Muscle layer of colon (tissue), 2 donors: ENCODE results near the gene TGFBR3.

Source experiments
- H3K27ac ChIP-seq: one replicate; pipeline ENCODE4 v1.7.0; 2013; ENCODE audit warnings: low read depth, mild to moderate bottlenecking, low read length, moderate library complexity
- H3K27me3 ChIP-seq, 2 donors: one replicate each; pipeline ENCODE4 v1.7.0; 2013; ENCODE audit warnings: low read length in 2 of 2, mild to moderate bottlenecking in 2 of 2; ENCODE audit not compliant: insufficient read depth in 2 of 2, control insufficient read depth in 1 of 2
- H3K36me3 ChIP-seq: one replicate; pipeline ENCODE4 v1.7.0; 2013; ENCODE audit warnings: mild to moderate bottlenecking, low read length; ENCODE audit not compliant: insufficient read depth
- H3K4me1 ChIP-seq: one replicate; pipeline ENCODE4 v1.7.0; 2013; ENCODE audit warnings: mild to moderate bottlenecking, low read length; ENCODE audit not compliant: insufficient read depth
- H3K4me3 ChIP-seq, 2 donors: one replicate each; pipeline ENCODE4 v1.7.0; 2013; ENCODE audit warnings: low read length in 2 of 2, low read depth in 1 of 2, mild to moderate bottlenecking in 1 of 2, moderate library complexity in 1 of 2
- H3K9ac ChIP-seq: one replicate; pipeline ENCODE4 v1.7.0; 2013; ENCODE audit warnings: low read length
- H3K9me3 ChIP-seq: one replicate; pipeline ENCODE4 v1.7.0; 2013; ENCODE audit warnings: mild to moderate bottlenecking, low read length
- donor health status: abdominal sarcoma.
- donor health status: Adenocarcinoma of cecum.

Gene TGFBR3

DNA sequence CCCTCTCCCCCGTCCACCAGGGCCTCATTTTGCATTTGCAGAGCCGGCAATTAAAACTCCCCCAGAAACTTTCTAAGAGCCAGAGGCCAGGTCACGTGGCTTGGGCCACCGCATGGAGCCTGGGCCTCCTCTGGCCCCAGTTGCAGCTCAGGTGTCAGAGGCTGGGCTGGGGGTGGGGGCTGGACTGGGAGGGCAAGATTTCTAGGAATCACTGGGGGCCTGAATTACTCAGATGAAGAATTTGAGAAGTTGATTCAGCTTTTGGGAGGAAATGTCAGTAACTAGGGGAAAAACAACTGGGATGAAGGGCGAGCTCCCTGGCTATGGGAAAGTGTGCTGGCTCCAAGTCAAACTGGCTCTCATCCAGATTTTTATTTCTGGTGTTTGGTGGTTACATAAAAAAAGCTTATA is 234.3 kb downstream of the TGFBR3 start:
- Histone ChIP-seq H3K36me3 (no peaks in the 10 kb centered on the region), H3K9ac (no peak overlapping the region), H3K27ac (no peak overlapping the region), H3K4me3 (no peak overlapping the region), H3K4me1 (peaks cover 16% of the 10 kb centered on the region), H3K27me3 (no peaks in the 10 kb centered on the region), H3K9me3 (no peaks in the 10 kb centered on the region)

GRCh38 chr1:91651243-91651642 is 234.7 kb downstream of the TGFBR3 start:
- no peak overlapping the region for H3K27ac ChIP-seq
- H3K27me3 ChIP-seq, result no peaks in the 10 kb centered on the region
- H3K36me3 ChIP-seq, result no peaks in the 10 kb centered on the region
- no peak overlapping the region for H3K9ac ChIP-seq
- H3K4me3 ChIP-seq, result no peak overlapping the region
- H3K4me1 ChIP-seq, result peaks cover 16% of the 10 kb centered on the region
- no peaks in the 10 kb centered on the region for H3K9me3 ChIP-seq

GRCh38 chr1:91650764-91651163 is 235.2 kb downstream of the TGFBR3 start:
- Histone ChIP-seq H3K4me3 (no peak overlapping the region), H3K9ac (no peak overlapping the region), H3K9me3 (no peaks in the 10 kb centered on the region), H3K4me1 (peaks cover 16% of the 10 kb centered on the region), H3K36me3 (no peaks in the 10 kb centered on the region), H3K27me3 (no peaks in the 10 kb centered on the region), H3K27ac (no peak overlapping the region)

DNA sequence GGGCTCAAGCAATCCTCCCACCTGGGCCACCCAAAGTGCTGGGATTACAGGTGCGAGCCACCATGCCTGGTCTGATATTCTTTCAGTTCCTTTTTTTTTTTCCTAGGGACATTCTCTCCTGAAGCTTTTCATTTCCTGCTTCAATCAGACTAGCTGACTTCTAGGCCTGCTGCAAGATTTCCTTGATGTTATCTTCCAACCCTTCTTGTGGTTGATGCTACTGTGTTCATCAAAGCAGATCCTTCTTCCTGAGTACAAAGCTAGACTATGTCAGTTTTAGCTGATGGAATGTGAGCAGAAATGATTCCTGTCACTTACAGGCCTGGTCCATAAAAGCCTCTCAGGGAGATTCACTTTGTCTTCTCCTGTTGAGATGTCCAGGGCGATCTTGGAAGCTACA is 238.9 kb downstream of the TGFBR3 start:
- Histone ChIP-seq H3K27ac (no peak overlapping the region), H3K4me3 (no peak overlapping the region), H3K9me3 (no peaks in the 10 kb centered on the region), H3K4me1 (peaks cover 14% of the 10 kb centered on the region), H3K36me3 (no peaks in the 10 kb centered on the region), H3K27me3 (no peaks in the 10 kb centered on the region), H3K9ac (no peak overlapping the region)

DNA sequence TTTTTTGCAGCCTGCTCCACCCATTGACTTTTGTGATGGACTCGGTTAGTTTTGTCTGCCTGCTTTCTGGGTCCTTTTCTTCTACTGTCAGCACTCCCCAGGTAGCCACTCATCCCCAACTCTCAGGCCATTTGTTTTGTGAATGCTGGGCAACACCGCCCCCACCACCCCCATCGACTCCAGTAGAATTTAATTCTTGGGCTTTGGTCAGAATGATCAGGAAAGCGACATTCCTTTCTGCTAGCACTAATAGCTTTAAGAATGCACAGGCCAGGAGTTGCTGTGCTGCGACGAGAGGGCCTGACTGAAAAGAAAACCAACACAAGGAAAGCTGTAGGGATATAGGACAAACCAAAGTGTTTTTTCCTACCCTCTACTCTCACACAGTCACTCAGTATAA is 240.9 kb downstream of the TGFBR3 start:
- no peaks in the 10 kb centered on the region for H3K4me1 ChIP-seq
- no peaks in the 10 kb centered on the region for H3K36me3 ChIP-seq
- no peaks in the 10 kb centered on the region for H3K9me3 ChIP-seq
- no peak overlapping the region for H3K27ac ChIP-seq
- no peak overlapping the region for H3K4me3 ChIP-seq
- H3K27me3 ChIP-seq, result no peaks in the 10 kb centered on the region
- no peak overlapping the region for H3K9ac ChIP-seq

DNA sequence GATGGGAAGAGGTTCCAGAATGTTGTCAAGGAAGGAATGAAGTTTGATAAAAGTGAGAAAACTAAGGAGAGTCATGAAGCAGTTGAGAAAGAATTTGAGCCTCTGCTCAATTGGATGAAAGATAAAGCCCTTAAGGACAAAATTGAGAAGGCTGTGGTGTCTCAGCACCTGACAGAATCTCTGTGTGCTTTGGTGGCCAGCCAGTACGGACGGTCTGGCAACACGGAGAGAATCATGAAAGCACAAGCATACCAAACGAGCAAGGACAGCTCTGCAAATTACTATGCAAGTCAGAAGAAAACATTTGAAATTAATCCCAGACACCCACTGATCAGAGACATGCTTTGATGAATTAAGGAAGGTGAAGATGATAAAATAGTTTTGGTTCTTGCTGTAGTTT is 242.5 kb downstream of the TGFBR3 start:
- H3K9ac ChIP-seq, result no peak overlapping the region
- no peaks in the 10 kb centered on the region for H3K27me3 ChIP-seq
- no peaks in the 10 kb centered on the region for H3K9me3 ChIP-seq
- H3K36me3 ChIP-seq, result no peaks in the 10 kb centered on the region
- H3K4me3 ChIP-seq, result no peak overlapping the region
- no peaks in the 10 kb centered on the region for H3K4me1 ChIP-seq
- no peak overlapping the region for H3K27ac ChIP-seq

- no peaks in the 10 kb centered on the region for H3K4me1 ChIP-seq
- no peaks in the 10 kb centered on the region for H3K36me3 ChIP-seq
- no peaks in the 10 kb centered on the region for H3K27me3 ChIP-seq
- no peaks in the 10 kb centered on the region for H3K9me3 ChIP-seq
- H3K27ac ChIP-seq, result no peak overlapping the region
- H3K9ac ChIP-seq, result no peak overlapping the region
- no peak overlapping the region for H3K4me3 ChIP-seq
Observed at GRCh38 chr1:91640877-91641526, 244.9 kb downstream of the TGFBR3 start.

- no peak overlapping the region for H3K27ac ChIP-seq
- no peak overlapping the region for H3K9ac ChIP-seq
- H3K9me3 ChIP-seq, result no peaks in the 10 kb centered on the region
- H3K4me1 ChIP-seq, result no peaks in the 10 kb centered on the region
- no peak overlapping the region for H3K4me3 ChIP-seq
- no peaks in the 10 kb centered on the region for H3K27me3 ChIP-seq
- no peaks in the 10 kb centered on the region for H3K36me3 ChIP-seq
Observed at GRCh38 chr1:91637539-91637994, 248.4 kb downstream of the TGFBR3 start.

GRCh38 chr1:91635763-91636162 is 250.2 kb downstream of the TGFBR3 start:
- Histone ChIP-seq H3K4me1 (no peaks in the 10 kb centered on the region), H3K9me3 (no peaks in the 10 kb centered on the region), H3K27ac (no peak overlapping the region), H3K4me3 (no peak overlapping the region), H3K27me3 (no peaks in the 10 kb centered on the region), H3K36me3 (no peaks in the 10 kb centered on the region), H3K9ac (no peak overlapping the region)

GRCh38 chr1:91633438-91633837 is 252.5 kb downstream of the TGFBR3 start:
- Histone ChIP-seq H3K27ac (no peak overlapping the region), H3K4me1 (no peaks in the 10 kb centered on the region), H3K9ac (no peak overlapping the region), H3K27me3 (no peaks in the 10 kb centered on the region), H3K36me3 (no peaks in the 10 kb centered on the region), H3K9me3 (no peaks in the 10 kb centered on the region), H3K4me3 (no peak overlapping the region)

DNA sequence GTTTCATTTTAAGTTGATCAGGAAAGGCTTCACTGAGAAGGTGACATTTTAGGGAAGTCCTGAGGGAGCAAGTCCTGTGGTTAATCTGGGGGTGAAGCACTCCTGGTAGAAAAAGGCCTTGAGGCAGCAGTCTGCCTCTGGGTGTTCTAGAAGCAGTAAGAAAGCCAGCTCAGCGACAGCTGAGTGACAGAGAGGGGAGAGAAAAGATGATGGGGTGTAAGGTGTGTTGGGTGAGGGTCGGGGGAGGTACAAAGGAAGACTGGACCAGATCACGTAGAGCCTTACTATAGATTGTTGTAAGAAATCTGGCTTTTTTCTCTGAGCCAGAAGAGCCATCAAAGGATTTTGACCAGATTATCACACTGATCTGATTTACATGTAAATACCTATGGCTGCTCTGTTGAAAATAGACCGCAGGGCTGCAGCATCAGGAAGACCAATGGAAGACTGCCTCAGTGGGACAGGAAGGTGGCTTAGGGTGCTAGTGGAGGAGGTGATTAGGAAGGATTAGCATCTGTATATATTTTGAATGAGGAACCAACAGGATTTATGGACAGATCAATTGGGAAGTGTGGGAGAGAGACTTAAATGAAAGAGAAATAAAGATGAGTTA is 254.1 kb downstream of the TGFBR3 start:
- Histone ChIP-seq H3K4me3 (no peak overlapping the region), H3K27ac (no peak overlapping the region), H3K9ac (no peak overlapping the region), H3K36me3 (no peaks in the 10 kb centered on the region), H3K27me3 (no peaks in the 10 kb centered on the region), H3K4me1 (no peaks in the 10 kb centered on the region), H3K9me3 (no peaks in the 10 kb centered on the region)

GRCh38 chr1:91630803-91631202 is 255.1 kb downstream of the TGFBR3 start:
- no peaks in the 10 kb centered on the region for H3K27me3 ChIP-seq
- no peaks in the 10 kb centered on the region for H3K4me1 ChIP-seq
- H3K4me3 ChIP-seq, result no peak overlapping the region
- no peaks in the 10 kb centered on the region for H3K9me3 ChIP-seq
- no peaks in the 10 kb centered on the region for H3K36me3 ChIP-seq
- no peak overlapping the region for H3K9ac ChIP-seq
- no peak overlapping the region for H3K27ac ChIP-seq
